ENCODE results near the gene TNFRSF18. TPM values are rescaled to one million over a fixed set of nuclear protein-coding genes. Genes with fewer than 3 reads are reported as not detected.

Gene TNFRSF18
- polyA plus RNA-seq, 2 of the 4 experiments (the other 2 are of a cell fraction), result not detected

- ATAC-seq (no peak), DNase-seq (ENCODE audit: low read depth in 1 of 2, low spot score in 1 of 2) (no peak), FAIRE-seq (no peak)
- 92% methylated on average over 8 of the region's 28 CpGs for WGBS (ENCODE audit: missing lambda C conversion rate)
- H3K4me3 ChIP-seq, result no peak overlapping the region
- no peak overlapping the region for H3K27ac ChIP-seq
- TF ChIP-seq JUN (IDR thresholded peaks at IDR 0.05), result no peak
- TF ChIP-seq E2F6 (IDR thresholded peaks at IDR 0.05; ENCODE audit: borderline replicate concordance, low read depth), result no peak
- TF ChIP-seq NFE2L2 (conservative IDR thresholded peaks at IDR 0.05; ENCODE audit: low read length), result no peak
- no peak for TF ChIP-seq KDM5A (IDR thresholded peaks at IDR 0.05)
- TF ChIP-seq KDM1A (IDR thresholded peaks at IDR 0.05; ENCODE audit: low read depth), result no peak
- TF ChIP-seq CEBPB (IDR thresholded peaks at IDR 0.05), result no peak
- TF ChIP-seq, protein P1, sequence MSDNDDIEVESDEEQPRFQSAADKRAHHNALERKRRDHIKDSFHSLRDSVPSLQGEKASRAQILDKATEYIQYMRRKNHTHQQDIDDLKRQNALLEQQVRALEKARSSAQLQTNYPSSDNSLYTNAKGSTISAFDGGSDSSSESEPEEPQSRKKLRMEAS (IDR thresholded peaks at IDR 0.05), result no peak
- TF ChIP-seq HOXA7 (CRISPR knock-in tag; IDR thresholded peaks at IDR 0.05), result no peak
- no peak for TF ChIP-seq ZNF302 (CRISPR knock-in tag; IDR thresholded peaks at IDR 0.05)
- TF ChIP-seq FOSL2 (IDR thresholded peaks at IDR 0.05), result no peak
- TF ChIP-seq FOSL2 (CRISPR knock-in tag; IDR thresholded peaks at IDR 0.05), result no peak
- TF ChIP-seq HEYL (CRISPR knock-in tag; IDR thresholded peaks at IDR 0.05), result no peak
- TF ChIP-seq NR3C1 (IDR thresholded peaks at IDR 0.05), result no peak
- TF ChIP-seq PHF8 (IDR thresholded peaks at IDR 0.05; ENCODE audit: borderline replicate concordance, low read depth), result no peak
- TF ChIP-seq RAD21 (conservative IDR thresholded peaks at IDR 0.05 in 1 of 2, IDR thresholded peaks at IDR 0.05 in 1 of 2), result no peak
- no peak for TF ChIP-seq BHLHE40 (IDR thresholded peaks at IDR 0.05; ENCODE audit: low read depth, low read length)
- no peak for TF ChIP-seq HOXB5 (CRISPR knock-in tag; IDR thresholded peaks at IDR 0.05)
- no peak for TF ChIP-seq ZFP36 (IDR thresholded peaks at IDR 0.05; ENCODE audit: borderline replicate concordance, partially characterized antibody)
- TF ChIP-seq RARB (CRISPR knock-in tag; IDR thresholded peaks at IDR 0.05), result no peak
- TF ChIP-seq HOXB13 (CRISPR knock-in tag; IDR thresholded peaks at IDR 0.05; ENCODE audit: low read depth), result no peak
- H3K4me1 ChIP-seq, result 0 out of 3 replicates have a peak, but pooled peaks cover 3% of the 10 kb centered on the region
- no peak overlapping the region for H3K4me2 ChIP-seq
- POLR2A ChIA-PET, result no interaction called here
- CTCF ChIA-PET, result interaction anchor here (1.7 to 2.0 kb wide), 2 partner anchors 16 to 90 kb away, joined by 4 to 7 read pairs; no protein-coding TSS in a partner anchor
- H3K9me3 ChIP-seq, result no peaks in the 10 kb centered on the region
These were observed 5.4 kb upstream of the TNFRSF18 start for GRCh38 chr1:1211541-1212441.

- ChIA-PET POLR2A (no interaction called here), CTCF (interaction anchor here (1.1 to 1.4 kb wide), 2 partner anchors 11 to 88 kb away, joined by 3 read pairs; no protein-coding TSS in a partner anchor)
- H3K4me3 ChIP-seq, result no peak overlapping the region
- H3K4me2 ChIP-seq, result no peak overlapping the region
- H3K27ac ChIP-seq, result no peak overlapping the region
- H3K4me1 ChIP-seq, result 0 out of 3 replicates have a peak, but pooled peaks cover 3% of the 10 kb centered on the region
- ATAC-seq (no peak), DNase-seq (ENCODE audit: low read depth in 1 of 2, low spot score in 1 of 2) (no peak), FAIRE-seq (no peak)
- TF ChIP-seq KDM5A (IDR thresholded peaks at IDR 0.05) (no peak), RCOR1 (IDR thresholded peaks at IDR 0.05; ENCODE audit: low read depth, low read length) (no peak), BHLHE40 (IDR thresholded peaks at IDR 0.05; ENCODE audit: low read depth, low read length) (no peak), CEBPB (IDR thresholded peaks at IDR 0.05) (no peak), MAFK (IDR thresholded peaks at IDR 0.05; ENCODE audit: partially characterized antibody) (no peak), ZNF302 (CRISPR knock-in tag; IDR thresholded peaks at IDR 0.05) (no peak), PBX3 (IDR thresholded peaks at IDR 0.05) (no peak), TP53 (CRISPR knock-in tag; IDR thresholded peaks at IDR 0.05) (no peak), JUNB (IDR thresholded peaks at IDR 0.05) (no peak), SMC3 (IDR thresholded peaks at IDR 0.05) (no peak), HOXA7 (CRISPR knock-in tag; IDR thresholded peaks at IDR 0.05) (no peak)
- TF ChIP-seq, protein P1 (IDR thresholded peaks at IDR 0.05), result no peak
- WGBS (ENCODE audit: missing lambda C conversion rate), result no CpG with 5 or more reads among the region's 31 CpGs
- no peaks in the 10 kb centered on the region for H3K9me3 ChIP-seq
These were observed 4.5 kb upstream of the TNFRSF18 start for GRCh38 chr1:1210726-1211540.
